ENCODE results near the gene RPA1. TPM values are rescaled to one million over a fixed set of nuclear protein-coding genes. Genes with fewer than 3 reads are reported as not detected.
"Not testable (repeated sequence)": the region's sequence is repeated elsewhere in the genome, so short reads cannot be mapped to it uniquely, and the experiment has no call there.

RPA1 gene
- total and polyA plus RNA-seq, 2 donors = 33.0 to 33.9 TPM

DNA sequence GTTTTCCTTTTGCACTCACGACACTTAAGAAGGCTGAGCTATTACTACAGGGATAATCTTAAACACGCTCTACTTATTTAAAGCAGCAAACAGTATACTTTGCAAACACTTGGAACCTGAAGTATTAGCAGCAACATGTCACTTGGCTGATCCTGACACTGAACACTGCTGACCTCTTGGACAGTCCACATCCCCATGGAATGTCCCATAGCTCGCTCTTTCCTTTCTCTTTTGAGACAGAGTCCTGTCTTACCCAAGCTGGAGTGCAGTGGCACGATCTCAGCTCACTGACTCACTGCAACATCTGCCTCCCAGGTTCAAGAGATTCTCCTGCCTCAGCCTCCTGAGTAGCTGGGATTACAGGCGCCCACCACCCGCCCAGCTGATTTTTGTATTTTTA is 26.5 kb upstream of the RPA1 start:
- 93% methylated on average over 6 of the region's 6 CpGs for WGBS
- Histone ChIP-seq H3K27ac (ENCODE audit: low read depth in 1 of 2, low read length in 1 of 2) (no peak overlapping the region), H3K4me3 (ENCODE audit: low read length in 2 of 2) (no peak overlapping the region), H3K4me1 (ENCODE audit: control insufficient read depth in 2 of 2, insufficient read depth in 2 of 2, low read length in 2 of 2) (no peaks in the 10 kb centered on the region), H3K36me3 (ENCODE audit: control insufficient read depth in 2 of 2, insufficient read depth in 2 of 2, low read length in 1 of 2) (peaks cover 30 to 41% of the 10 kb centered on the region in 2 donors), H3K9me3 (ENCODE audit: control insufficient read depth in 2 of 2, insufficient read depth in 1 of 2, low read length in 1 of 2) (no peaks in the 10 kb centered on the region), H3K27me3 (ENCODE audit: control insufficient read depth in 2 of 2, insufficient read depth in 1 of 2, low read length in 1 of 2) (no peaks in the 10 kb centered on the region)
- DNase-seq (ENCODE audit: low read depth in 6 of 9, low spot score in 9 of 9) = no peak

DNA sequence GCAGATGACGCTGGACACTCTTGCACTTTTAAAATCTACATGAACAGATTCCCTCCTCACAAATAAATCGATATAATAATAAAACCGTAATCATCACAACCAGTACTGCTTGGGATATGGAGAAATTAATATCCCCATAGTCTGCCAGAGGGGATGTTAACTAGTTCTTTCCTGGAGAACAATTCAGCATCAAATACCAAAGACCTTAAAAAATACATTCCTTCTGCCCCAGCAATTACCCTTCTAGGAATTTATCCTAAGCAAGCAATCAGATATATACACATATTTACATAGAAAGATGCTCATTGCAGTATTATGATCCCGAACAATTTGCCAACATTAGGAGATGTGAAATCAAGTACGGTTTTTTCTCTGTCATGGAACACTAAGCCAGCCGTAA is 21.9 kb upstream of the RPA1 start:
- H3K27ac ChIP-seq (ENCODE audit: low read depth in 1 of 2, low read length in 1 of 2) = no peak overlapping the region
- no peaks in the 10 kb centered on the region for H3K9me3 ChIP-seq (ENCODE audit: control insufficient read depth in 2 of 2, insufficient read depth in 1 of 2, low read length in 1 of 2)
- WGBS = 93% methylated on average over 6 of the region's 6 CpGs
- H3K4me3 ChIP-seq (ENCODE audit: low read length in 2 of 2) = no peak overlapping the region
- no peak for DNase-seq (ENCODE audit: low read depth in 6 of 9, low spot score in 9 of 9)
- peaks cover 31 to 32% of the 10 kb centered on the region in 2 donors for H3K36me3 ChIP-seq (ENCODE audit: control insufficient read depth in 2 of 2, insufficient read depth in 2 of 2, low read length in 1 of 2)
- H3K27me3 ChIP-seq (ENCODE audit: control insufficient read depth in 2 of 2, insufficient read depth in 1 of 2, low read length in 1 of 2) = no peaks in the 10 kb centered on the region
- H3K4me1 ChIP-seq (ENCODE audit: control insufficient read depth in 2 of 2, insufficient read depth in 2 of 2, low read length in 2 of 2) = no peaks in the 10 kb centered on the region

DNA sequence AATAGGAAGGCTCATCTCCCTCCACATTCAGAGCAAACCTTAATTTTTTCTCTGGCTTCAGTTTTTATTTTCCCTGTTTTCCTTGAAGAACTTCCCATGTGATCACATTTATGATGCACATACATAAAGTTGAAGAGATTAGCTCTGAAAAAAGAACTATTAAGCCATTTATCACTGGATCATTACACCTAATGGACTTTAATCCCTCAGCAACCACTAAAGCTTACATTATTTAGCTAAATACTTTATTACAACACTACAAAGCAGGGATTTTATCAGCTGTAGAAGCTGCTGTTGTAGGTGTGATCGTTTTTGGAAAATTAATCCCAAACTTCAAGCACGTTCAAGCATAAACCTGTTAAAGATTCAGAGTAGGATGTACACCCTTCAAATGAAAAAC is 21.2 kb upstream of the RPA1 start:
- H3K27ac ChIP-seq (ENCODE audit: low read depth in 1 of 2, low read length in 1 of 2) = no peak overlapping the region
- 97% methylated on average over 2 of the region's 2 CpGs for WGBS
- H3K36me3 ChIP-seq (ENCODE audit: control insufficient read depth in 2 of 2, insufficient read depth in 2 of 2, low read length in 1 of 2) = peaks cover 28% of the 10 kb centered on the region in 2 donors

GRCh38 chr17:1809815-1810214 is 20.0 kb upstream of the RPA1 start:
- H3K27me3 ChIP-seq (ENCODE audit: control insufficient read depth in 2 of 2, insufficient read depth in 1 of 2, low read length in 1 of 2); H3K4me3 ChIP-seq (ENCODE audit: low read length in 2 of 2); H3K27ac ChIP-seq (ENCODE audit: low read depth in 1 of 2, low read length in 1 of 2); H3K9me3 ChIP-seq (ENCODE audit: control insufficient read depth in 2 of 2, insufficient read depth in 1 of 2, low read length in 1 of 2); DNase-seq (ENCODE audit: low read depth in 6 of 9, low spot score in 9 of 9); H3K4me1 ChIP-seq (ENCODE audit: control insufficient read depth in 2 of 2, insufficient read depth in 2 of 2, low read length in 2 of 2): not testable (repeated sequence)
- H3K36me3 ChIP-seq (ENCODE audit: control insufficient read depth in 2 of 2, insufficient read depth in 2 of 2, low read length in 1 of 2) = peaks cover 20% of the 10 kb centered on the region in 2 donors
- 97% methylated on average over 8 of the region's 8 CpGs for WGBS

More for the DNA sequence above, 21.2 kb upstream of the RPA1 start:
- no peak for DNase-seq (ENCODE audit: low read depth in 6 of 9, low spot score in 9 of 9)
- H3K27me3 ChIP-seq (ENCODE audit: control insufficient read depth in 2 of 2, insufficient read depth in 1 of 2, low read length in 1 of 2) = no peaks in the 10 kb centered on the region
- no peaks in the 10 kb centered on the region for H3K9me3 ChIP-seq (ENCODE audit: control insufficient read depth in 2 of 2, insufficient read depth in 1 of 2, low read length in 1 of 2)
- H3K4me3 ChIP-seq (ENCODE audit: low read length in 2 of 2) = no peak overlapping the region
- no peaks in the 10 kb centered on the region for H3K4me1 ChIP-seq (ENCODE audit: control insufficient read depth in 2 of 2, insufficient read depth in 2 of 2, low read length in 2 of 2)

DNA sequence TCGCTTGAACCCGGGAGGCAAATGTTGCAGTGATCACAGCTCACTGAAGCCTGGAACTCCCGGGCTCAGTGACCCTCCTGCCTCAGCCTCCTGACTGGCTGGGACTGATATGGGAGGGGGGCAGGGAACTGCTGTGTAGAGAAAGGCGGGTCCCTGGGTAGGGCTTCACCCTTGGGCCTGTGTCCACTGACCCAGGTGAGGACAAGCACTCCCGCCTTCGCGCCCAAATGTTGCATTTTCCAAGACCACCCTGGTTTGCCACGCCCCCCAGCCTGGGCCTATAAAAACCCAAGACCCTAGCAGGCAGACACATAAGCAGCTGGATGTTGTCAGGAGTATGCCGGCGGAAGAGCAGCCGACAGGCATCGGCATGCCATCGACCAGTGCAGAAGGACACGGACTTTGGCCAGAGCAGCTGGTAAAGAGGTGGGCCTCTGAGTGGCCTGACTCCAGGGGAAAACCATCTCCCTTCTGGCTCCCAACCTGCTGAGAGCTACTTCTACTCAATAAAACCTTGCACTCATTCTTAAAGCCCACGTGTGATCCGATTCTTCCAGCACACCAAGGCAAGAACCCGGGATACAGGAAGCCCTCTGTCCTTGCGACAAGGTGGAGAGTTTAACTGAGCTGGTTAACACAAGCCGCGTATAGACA is 19.2 kb upstream of the RPA1 start:
- no peaks in the 10 kb centered on the region for H3K4me1 ChIP-seq (ENCODE audit: control insufficient read depth in 2 of 2, insufficient read depth in 2 of 2, low read length in 2 of 2)
- H3K27me3 ChIP-seq (ENCODE audit: control insufficient read depth in 2 of 2, insufficient read depth in 1 of 2, low read length in 1 of 2) = no peaks in the 10 kb centered on the region
- 96% methylated on average over 20 of the region's 20 CpGs for WGBS
- H3K27ac ChIP-seq (ENCODE audit: low read depth in 1 of 2, low read length in 1 of 2) = no peak overlapping the region
- DNase-seq (ENCODE audit: low read depth in 6 of 9, low spot score in 9 of 9) = no peak
- no peak overlapping the region for H3K4me3 ChIP-seq (ENCODE audit: low read length in 2 of 2)
- peaks cover 20% of the 10 kb centered on the region in 2 donors for H3K36me3 ChIP-seq (ENCODE audit: control insufficient read depth in 2 of 2, insufficient read depth in 2 of 2, low read length in 1 of 2)
- H3K9me3 ChIP-seq (ENCODE audit: control insufficient read depth in 2 of 2, insufficient read depth in 1 of 2, low read length in 1 of 2) = no peaks in the 10 kb centered on the region

DNA sequence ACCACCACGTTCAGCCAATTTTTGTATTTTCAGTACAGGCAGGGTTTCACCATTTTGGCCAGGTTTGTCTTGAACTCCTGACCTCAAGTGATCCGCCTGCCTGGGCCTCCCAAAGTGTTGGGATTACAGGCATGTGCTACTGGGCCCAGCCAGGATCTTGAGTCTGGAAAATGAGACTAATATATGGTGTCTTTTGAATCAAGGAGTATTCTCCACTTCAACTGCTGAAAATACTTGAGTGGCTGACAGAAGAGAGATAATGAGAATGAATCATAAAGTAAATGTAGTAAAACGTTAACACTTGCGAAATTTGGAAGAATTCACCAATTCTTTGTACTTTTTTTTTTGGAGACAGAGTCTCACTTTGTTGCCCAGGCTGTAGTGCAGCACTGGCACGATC is 16.7 kb upstream of the RPA1 start:
- DNase-seq (ENCODE audit: low read depth in 6 of 9, low spot score in 9 of 9) = no peak
- H3K4me3 ChIP-seq (ENCODE audit: low read length in 2 of 2) = no peak overlapping the region
- H3K27ac ChIP-seq (ENCODE audit: low read depth in 1 of 2, low read length in 1 of 2) = no peak overlapping the region
- 97% methylated on average over 5 of the region's 5 CpGs for WGBS
- no peaks in the 10 kb centered on the region for H3K9me3 ChIP-seq (ENCODE audit: control insufficient read depth in 2 of 2, insufficient read depth in 1 of 2, low read length in 1 of 2)
- no peaks in the 10 kb centered on the region for H3K4me1 ChIP-seq (ENCODE audit: control insufficient read depth in 2 of 2, insufficient read depth in 2 of 2, low read length in 2 of 2)
- no peaks in the 10 kb centered on the region for H3K27me3 ChIP-seq (ENCODE audit: control insufficient read depth in 2 of 2, insufficient read depth in 1 of 2, low read length in 1 of 2)
- H3K36me3 ChIP-seq (ENCODE audit: control insufficient read depth in 2 of 2, insufficient read depth in 2 of 2, low read length in 1 of 2) = peaks cover 19 to 20% of the 10 kb centered on the region in 2 donors

- WGBS = 95% methylated on average over 7 of the region's 7 CpGs
- no peaks in the 10 kb centered on the region for H3K9me3 ChIP-seq (ENCODE audit: control insufficient read depth in 2 of 2, insufficient read depth in 1 of 2, low read length in 1 of 2)
- peaks cover 3 to 28% of the 10 kb centered on the region in 2 donors for H3K36me3 ChIP-seq (ENCODE audit: control insufficient read depth in 2 of 2, insufficient read depth in 2 of 2, low read length in 1 of 2)
- no peak overlapping the region for H3K27ac ChIP-seq (ENCODE audit: low read depth in 1 of 2, low read length in 1 of 2)
- no peak for DNase-seq (ENCODE audit: low read depth in 6 of 9, low spot score in 9 of 9)
- no peak overlapping the region for H3K4me3 ChIP-seq (ENCODE audit: low read length in 2 of 2)
- no peaks in the 10 kb centered on the region for H3K27me3 ChIP-seq (ENCODE audit: control insufficient read depth in 2 of 2, insufficient read depth in 1 of 2, low read length in 1 of 2)
- H3K4me1 ChIP-seq (ENCODE audit: control insufficient read depth in 2 of 2, insufficient read depth in 2 of 2, low read length in 2 of 2) = peaks cover 0 to 4% of the 10 kb centered on the region in 2 donors
These were observed 9.1 kb upstream of the RPA1 start for GRCh38 chr17:1820528-1821252.

- peak overlapping the region; percentile 60 to 87 for H3K27ac ChIP-seq (ENCODE audit: low read depth in 1 of 2, low read length in 1 of 2)
- DNase-seq (ENCODE audit: low read depth in 6 of 9, low spot score in 9 of 9) = peak in 3 of 9 donors; percentile 3 to 8 (median 4)
- H3K27me3 ChIP-seq (ENCODE audit: control insufficient read depth in 2 of 2, insufficient read depth in 1 of 2, low read length in 1 of 2) = no peaks in the 10 kb centered on the region
- H3K4me1 ChIP-seq (ENCODE audit: control insufficient read depth in 2 of 2, insufficient read depth in 2 of 2, low read length in 2 of 2) = peaks cover 11 to 19% of the 10 kb centered on the region in 2 donors
- peak overlapping the region; percentile 77 to 94 for H3K4me3 ChIP-seq (ENCODE audit: low read length in 2 of 2)
- peaks cover 20 to 25% of the 10 kb centered on the region in 2 donors for H3K36me3 ChIP-seq (ENCODE audit: control insufficient read depth in 2 of 2, insufficient read depth in 2 of 2, low read length in 1 of 2)
- 3% methylated on average over 13 of the region's 13 CpGs for WGBS
- H3K9me3 ChIP-seq (ENCODE audit: control insufficient read depth in 2 of 2, insufficient read depth in 1 of 2, low read length in 1 of 2) = no peaks in the 10 kb centered on the region
These were observed 601 bp upstream of the RPA1 start for GRCh38 chr17:1829216-1829591.

- peak overlapping the region; percentile 81 to 87 for H3K27ac ChIP-seq (ENCODE audit: low read depth in 1 of 2, low read length in 1 of 2)
- peaks cover 17 to 23% of the 10 kb centered on the region in 2 donors for H3K36me3 ChIP-seq (ENCODE audit: control insufficient read depth in 2 of 2, insufficient read depth in 2 of 2, low read length in 1 of 2)
- H3K4me3 ChIP-seq (ENCODE audit: low read length in 2 of 2) = peak overlapping the region; percentile 77 to 94
- H3K4me1 ChIP-seq (ENCODE audit: control insufficient read depth in 2 of 2, insufficient read depth in 2 of 2, low read length in 2 of 2) = peaks cover 11 to 19% of the 10 kb centered on the region in 2 donors
- H3K9me3 ChIP-seq (ENCODE audit: control insufficient read depth in 2 of 2, insufficient read depth in 1 of 2, low read length in 1 of 2) = no peaks in the 10 kb centered on the region
- DNase-seq (ENCODE audit: low read depth in 6 of 9, low spot score in 9 of 9) = peak in 8 of 9 donors; percentile 9 to 72 (median 34)
- under 1% methylated on average over 11 of the region's 11 CpGs for WGBS
- H3K27me3 ChIP-seq (ENCODE audit: control insufficient read depth in 2 of 2, insufficient read depth in 1 of 2, low read length in 1 of 2) = no peaks in the 10 kb centered on the region
These were observed 483 bp downstream of the RPA1 start for GRCh38 chr17:1830288-1830687.

Measured in thymus (tissue), 11 donors.